ENCODE data around the gene P2RX7.
"Not testable (repeated sequence)": the region's sequence is repeated elsewhere in the genome, so short reads cannot be mapped to it uniquely, and the experiment has no call there.

The P2RX7 gene

DNA sequence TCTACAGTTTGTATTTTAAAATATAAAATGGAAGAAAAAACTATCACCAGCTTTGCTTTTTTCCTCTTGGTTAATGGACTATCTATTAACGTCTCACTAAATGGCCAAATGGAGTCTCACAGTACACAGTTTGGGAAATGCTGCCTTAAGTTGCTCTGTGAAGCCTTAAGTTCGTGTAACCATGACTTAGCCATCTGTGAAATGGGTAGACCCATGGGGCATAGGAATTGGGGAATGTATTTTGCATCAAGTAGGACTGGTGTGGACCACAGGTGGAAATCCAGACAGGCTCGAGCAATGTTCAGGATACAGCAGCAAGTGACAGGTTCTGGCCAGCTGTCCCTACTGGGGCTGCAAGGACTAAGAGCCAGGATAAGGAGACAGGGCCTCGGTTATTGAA is 4.8 kb downstream of the P2RX7 start:
- Histone ChIP-seq H3K27me3 (ENCODE audit: control insufficient read depth, insufficient read depth, low read length) (no peaks in the 10 kb centered on the region), H3K4me3 (ENCODE audit: low read length) (no peak overlapping the region), H3K9me3 (ENCODE audit: control insufficient read depth, insufficient read depth, low read length) (no peaks in the 10 kb centered on the region), H3K4me1 (ENCODE audit: control insufficient read depth, insufficient read depth, low read length) (no peaks in the 10 kb centered on the region), H3K27ac (ENCODE audit: low read length) (no peak overlapping the region), H3K36me3 (ENCODE audit: control insufficient read depth, insufficient read depth, low read length) (no peaks in the 10 kb centered on the region)
- WGBS (ENCODE audit: insufficient coverage, insufficient read length), result no CpG with 5 or more reads among the region's 4 CpGs
- no peak for DNase-seq (ENCODE audit: low read depth, low spot score)

DNA sequence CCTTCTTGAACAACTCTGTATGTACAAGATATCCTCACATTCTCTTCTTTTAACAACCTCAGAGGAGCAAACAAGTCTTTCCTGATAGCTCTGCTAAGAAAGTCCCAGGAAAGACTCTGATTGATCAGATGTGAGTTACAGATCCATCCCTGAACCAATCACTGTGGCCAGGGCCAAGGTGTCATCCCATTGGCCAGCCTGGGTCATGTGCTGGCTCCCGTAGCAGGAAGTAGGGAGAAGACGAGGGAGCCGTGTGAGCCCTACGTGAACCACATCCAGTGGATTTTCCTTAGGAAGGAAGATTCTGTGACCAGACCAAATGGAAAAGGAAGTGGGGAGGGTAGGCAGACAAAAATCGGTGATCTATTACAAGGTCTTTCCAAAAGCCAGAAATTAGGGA is 5.6 kb downstream of the P2RX7 start:
- no peak for DNase-seq (ENCODE audit: low read depth, low spot score)
- Histone ChIP-seq H3K36me3 (ENCODE audit: control insufficient read depth, insufficient read depth, low read length) (no peaks in the 10 kb centered on the region), H3K27ac (ENCODE audit: low read length) (no peak overlapping the region), H3K4me1 (ENCODE audit: control insufficient read depth, insufficient read depth, low read length) (no peaks in the 10 kb centered on the region), H3K9me3 (ENCODE audit: control insufficient read depth, insufficient read depth, low read length) (no peaks in the 10 kb centered on the region), H3K27me3 (ENCODE audit: control insufficient read depth, insufficient read depth, low read length) (no peaks in the 10 kb centered on the region), H3K4me3 (ENCODE audit: low read length) (no peak overlapping the region)
- WGBS (ENCODE audit: insufficient coverage, insufficient read length), result no CpG with 5 or more reads among the region's 5 CpGs

DNA sequence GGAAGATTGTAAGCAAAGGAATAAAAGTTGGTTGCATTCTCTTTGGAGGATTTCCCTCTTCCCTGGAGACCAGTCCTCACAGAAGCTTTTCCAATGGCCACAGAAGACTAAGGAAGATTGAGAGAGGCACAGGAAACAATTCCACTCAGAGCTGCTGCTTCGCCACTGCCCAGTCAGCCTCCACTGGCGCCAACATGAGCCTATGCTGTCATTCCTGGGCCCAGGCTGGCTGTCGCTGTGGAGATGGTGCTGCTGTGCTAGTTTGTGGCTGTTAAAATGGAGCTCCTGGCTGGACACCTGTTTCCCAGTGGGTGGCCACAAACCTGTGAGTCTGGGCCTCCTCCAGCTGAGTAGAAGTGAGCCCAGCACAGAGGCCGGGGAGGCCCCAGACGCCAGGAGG is 6.6 kb downstream of the P2RX7 start:
- H3K4me1 ChIP-seq (ENCODE audit: control insufficient read depth, insufficient read depth, low read length), result no peaks in the 10 kb centered on the region
- no peaks in the 10 kb centered on the region for H3K9me3 ChIP-seq (ENCODE audit: control insufficient read depth, insufficient read depth, low read length)
- no peaks in the 10 kb centered on the region for H3K36me3 ChIP-seq (ENCODE audit: control insufficient read depth, insufficient read depth, low read length)
- no peak overlapping the region for H3K4me3 ChIP-seq (ENCODE audit: low read length)
- no peaks in the 10 kb centered on the region for H3K27me3 ChIP-seq (ENCODE audit: control insufficient read depth, insufficient read depth, low read length)
- no peak overlapping the region for H3K27ac ChIP-seq (ENCODE audit: low read length)
- no CpG with 5 or more reads among the region's 5 CpGs for WGBS (ENCODE audit: insufficient coverage, insufficient read length)
- DNase-seq (ENCODE audit: low read depth, low spot score), result no peak

DNA sequence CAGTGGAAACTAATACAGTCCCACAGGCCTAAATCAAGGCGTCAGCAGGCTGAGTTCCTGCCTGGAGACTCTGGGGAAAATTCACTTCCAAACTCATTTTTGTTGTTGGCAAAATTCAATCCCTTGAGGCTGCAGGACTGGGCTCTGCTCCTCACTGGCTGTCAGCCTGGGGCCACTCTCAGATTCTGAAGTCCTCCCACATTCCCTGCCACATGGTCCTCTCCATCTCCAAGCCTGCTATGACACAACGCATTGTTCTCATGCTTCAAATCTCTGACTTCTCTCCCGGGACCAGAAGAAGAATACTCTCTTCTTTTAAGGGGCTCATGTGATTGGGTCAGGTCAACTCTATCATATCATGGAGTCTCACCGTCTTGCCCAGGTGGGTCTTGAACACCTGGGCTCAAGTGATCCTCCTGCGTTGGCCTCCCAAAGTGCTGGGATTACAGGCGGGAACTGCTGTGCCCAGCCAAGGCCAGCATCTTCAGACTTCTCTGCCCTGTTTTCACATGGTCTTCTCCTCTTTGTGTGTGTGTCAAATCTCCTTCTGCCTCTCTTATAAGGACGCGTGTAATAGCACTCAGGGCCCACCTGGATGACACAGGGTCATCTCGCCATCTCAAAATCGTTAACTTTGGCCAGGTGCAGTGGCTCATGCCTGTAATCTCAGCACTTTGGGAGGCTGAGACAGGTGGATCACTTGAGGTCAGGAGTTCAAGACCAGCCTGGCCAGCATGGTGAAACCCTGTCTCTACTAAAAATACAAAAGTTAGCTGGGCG is 9.7 kb downstream of the P2RX7 start:
- H3K27ac ChIP-seq (ENCODE audit: low read length), result no peak overlapping the region
- DNase-seq (ENCODE audit: low read depth, low spot score), result no peak
- WGBS (ENCODE audit: insufficient coverage, insufficient read length), result no CpG with 5 or more reads among the region's 11 CpGs
- no peaks in the 10 kb centered on the region for H3K27me3 ChIP-seq (ENCODE audit: control insufficient read depth, insufficient read depth, low read length)
- no peaks in the 10 kb centered on the region for H3K4me1 ChIP-seq (ENCODE audit: control insufficient read depth, insufficient read depth, low read length)
- no peak overlapping the region for H3K4me3 ChIP-seq (ENCODE audit: low read length)
- no peaks in the 10 kb centered on the region for H3K9me3 ChIP-seq (ENCODE audit: control insufficient read depth, insufficient read depth, low read length)
- no peaks in the 10 kb centered on the region for H3K36me3 ChIP-seq (ENCODE audit: control insufficient read depth, insufficient read depth, low read length)

DNA sequence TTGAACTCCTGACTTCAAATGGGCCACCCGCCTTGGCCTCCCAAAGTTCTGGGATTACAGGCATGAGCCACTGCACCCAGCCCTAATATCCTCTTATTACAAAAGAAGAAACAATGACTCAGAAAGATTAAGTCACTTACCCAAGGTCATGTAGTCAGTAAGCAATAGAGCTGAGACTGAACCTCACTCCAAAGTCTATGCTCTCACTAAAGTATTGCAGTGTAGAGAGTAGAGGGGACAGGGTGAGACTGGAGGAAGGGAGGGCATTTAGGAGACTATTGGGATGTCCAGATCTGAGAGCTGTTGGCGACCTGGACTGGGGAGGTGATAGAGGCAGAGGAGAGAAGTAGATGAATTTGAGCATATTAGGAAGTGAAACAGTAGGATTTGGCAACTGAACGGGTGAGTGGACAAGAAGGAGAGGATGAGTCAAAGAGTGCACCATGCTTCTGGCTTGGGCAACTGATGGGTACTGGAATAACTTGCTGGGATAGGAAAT is 11.8 kb downstream of the P2RX7 start:
- no peaks in the 10 kb centered on the region for H3K4me1 ChIP-seq (ENCODE audit: control insufficient read depth, insufficient read depth, low read length)
- WGBS (ENCODE audit: insufficient coverage, insufficient read length), result no CpG with 5 or more reads among the region's 3 CpGs
- H3K27ac ChIP-seq (ENCODE audit: low read length), result no peak overlapping the region
- no peak for DNase-seq (ENCODE audit: low read depth, low spot score)
- H3K9me3 ChIP-seq (ENCODE audit: control insufficient read depth, insufficient read depth, low read length), result no peaks in the 10 kb centered on the region
- H3K4me3 ChIP-seq (ENCODE audit: low read length), result no peak overlapping the region
- H3K36me3 ChIP-seq (ENCODE audit: control insufficient read depth, insufficient read depth, low read length), result no peaks in the 10 kb centered on the region
- H3K27me3 ChIP-seq (ENCODE audit: control insufficient read depth, insufficient read depth, low read length), result no peaks in the 10 kb centered on the region

DNA sequence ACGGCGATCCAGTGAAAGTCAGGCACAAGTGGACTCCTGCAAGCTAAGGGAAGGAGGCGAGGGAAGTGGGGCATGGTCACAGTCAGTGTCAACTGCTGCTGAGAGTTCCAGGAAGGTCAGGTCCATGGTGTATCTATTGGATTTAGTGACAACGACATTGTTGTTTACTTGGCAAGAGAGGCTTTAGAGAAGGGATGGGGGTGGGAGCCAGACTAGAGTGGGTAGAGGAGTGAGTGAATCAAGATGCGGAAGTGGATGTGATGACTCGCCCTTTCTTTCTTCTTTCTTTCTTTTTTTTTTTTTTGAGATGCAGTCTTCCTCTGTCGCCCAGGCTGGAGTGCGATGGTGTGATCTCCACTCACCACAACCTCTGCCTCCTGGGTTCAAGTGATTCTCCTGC is 12.5 kb downstream of the P2RX7 start:
- no peak overlapping the region for H3K4me3 ChIP-seq (ENCODE audit: low read length)
- DNase-seq (ENCODE audit: low read depth, low spot score), result no peak
- H3K9me3 ChIP-seq (ENCODE audit: control insufficient read depth, insufficient read depth, low read length), result no peaks in the 10 kb centered on the region
- WGBS (ENCODE audit: insufficient coverage, insufficient read length), result no CpG with 5 or more reads among the region's 8 CpGs
- no peak overlapping the region for H3K27ac ChIP-seq (ENCODE audit: low read length)
- no peaks in the 10 kb centered on the region for H3K27me3 ChIP-seq (ENCODE audit: control insufficient read depth, insufficient read depth, low read length)
- H3K4me1 ChIP-seq (ENCODE audit: control insufficient read depth, insufficient read depth, low read length), result no peaks in the 10 kb centered on the region
- no peaks in the 10 kb centered on the region for H3K36me3 ChIP-seq (ENCODE audit: control insufficient read depth, insufficient read depth, low read length)

DNA sequence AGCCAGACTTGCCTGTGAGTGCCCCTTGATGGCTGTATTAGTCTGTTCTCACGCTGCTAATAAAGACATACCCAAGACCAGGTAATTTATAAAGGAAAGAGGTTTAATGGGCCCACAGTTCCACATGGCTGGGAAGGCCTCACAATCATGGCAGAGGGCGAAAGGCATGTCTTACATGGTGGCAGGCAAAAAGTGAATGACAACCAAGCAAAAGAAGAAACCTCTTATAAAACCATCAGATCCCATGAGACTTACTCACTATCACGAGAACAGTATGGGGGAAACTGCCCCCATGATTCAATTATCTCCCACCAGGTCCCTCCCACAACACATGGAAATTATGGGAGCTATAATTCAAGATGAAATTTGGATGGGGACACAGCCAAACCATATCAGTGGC is 16.6 kb downstream of the P2RX7 start:
- not testable (repeated sequence) for H3K27me3 ChIP-seq (ENCODE audit: control insufficient read depth, insufficient read depth, low read length); H3K9me3 ChIP-seq (ENCODE audit: control insufficient read depth, insufficient read depth, low read length); H3K4me1 ChIP-seq (ENCODE audit: control insufficient read depth, insufficient read depth, low read length); DNase-seq (ENCODE audit: low read depth, low spot score); H3K4me3 ChIP-seq (ENCODE audit: low read length); H3K36me3 ChIP-seq (ENCODE audit: control insufficient read depth, insufficient read depth, low read length); H3K27ac ChIP-seq (ENCODE audit: low read length)
- no CpG with 5 or more reads among the region's 3 CpGs for WGBS (ENCODE audit: insufficient coverage, insufficient read length)

DNA sequence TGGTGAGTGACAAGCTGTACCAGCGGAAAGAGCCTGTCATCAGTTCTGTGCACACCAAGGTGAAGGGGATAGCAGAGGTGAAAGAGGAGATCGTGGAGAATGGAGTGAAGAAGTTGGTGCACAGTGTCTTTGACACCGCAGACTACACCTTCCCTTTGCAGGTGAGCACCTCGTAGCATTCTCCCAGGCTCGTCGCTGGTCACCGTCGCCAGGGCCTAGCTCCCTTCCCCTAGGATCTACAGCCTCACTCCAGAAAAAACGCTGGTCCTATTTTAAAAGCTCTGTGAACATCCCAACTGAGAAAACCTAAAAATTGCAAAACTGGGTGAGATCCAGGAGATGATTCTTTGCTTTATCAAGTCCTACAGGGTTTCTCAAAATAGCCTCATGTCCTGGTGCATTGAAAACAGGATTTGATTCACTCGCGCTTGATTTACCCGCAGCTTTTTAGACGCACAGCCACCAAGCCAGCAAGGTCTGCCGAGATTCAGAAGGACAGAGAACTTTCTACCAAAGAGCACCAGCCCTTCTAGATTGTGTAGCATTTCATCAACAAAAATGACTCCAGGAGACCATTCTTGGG is 22.2 kb downstream of the P2RX7 start:
- Histone ChIP-seq H3K27me3 (ENCODE audit: control insufficient read depth, insufficient read depth, low read length) (no peaks in the 10 kb centered on the region), H3K4me1 (ENCODE audit: control insufficient read depth, insufficient read depth, low read length) (no peaks in the 10 kb centered on the region), H3K36me3 (ENCODE audit: control insufficient read depth, insufficient read depth, low read length) (no peaks in the 10 kb centered on the region), H3K27ac (ENCODE audit: low read length) (no peak overlapping the region), H3K9me3 (ENCODE audit: control insufficient read depth, insufficient read depth, low read length) (no peaks in the 10 kb centered on the region), H3K4me3 (ENCODE audit: low read length) (no peak overlapping the region)
- DNase-seq (ENCODE audit: low read depth, low spot score), result no peak
- no CpG with 5 or more reads among the region's 14 CpGs for WGBS (ENCODE audit: insufficient coverage, insufficient read length)

DNA sequence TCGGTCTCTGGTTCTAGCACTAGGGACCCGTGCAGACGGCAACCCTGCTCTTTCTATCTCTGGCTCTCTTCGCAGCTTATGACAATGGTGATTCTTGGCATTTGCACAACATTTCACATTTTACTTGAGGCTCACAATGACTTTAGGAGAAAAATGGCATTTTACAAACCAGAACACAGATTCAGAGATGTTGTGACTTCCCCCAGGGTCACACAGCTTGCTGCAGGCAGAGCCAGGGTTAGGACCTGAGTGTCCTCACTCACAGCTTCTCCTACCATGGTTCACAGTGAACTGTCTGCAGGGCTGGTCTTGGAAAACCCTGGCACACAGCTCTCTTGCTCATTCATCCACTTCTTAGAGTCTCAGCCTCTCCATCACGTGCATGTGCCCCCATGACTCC is 23.7 kb downstream of the P2RX7 start:
- Histone ChIP-seq H3K4me3 (ENCODE audit: low read length) (no peak overlapping the region), H3K4me1 (ENCODE audit: control insufficient read depth, insufficient read depth, low read length) (no peaks in the 10 kb centered on the region), H3K36me3 (ENCODE audit: control insufficient read depth, insufficient read depth, low read length) (no peaks in the 10 kb centered on the region), H3K27ac (ENCODE audit: low read length) (no peak overlapping the region), H3K9me3 (ENCODE audit: control insufficient read depth, insufficient read depth, low read length) (no peaks in the 10 kb centered on the region), H3K27me3 (ENCODE audit: control insufficient read depth, insufficient read depth, low read length) (no peaks in the 10 kb centered on the region)
- WGBS (ENCODE audit: insufficient coverage, insufficient read length), result no CpG with 5 or more reads among the region's 5 CpGs
- no peak for DNase-seq (ENCODE audit: low read depth, low spot score)

DNA sequence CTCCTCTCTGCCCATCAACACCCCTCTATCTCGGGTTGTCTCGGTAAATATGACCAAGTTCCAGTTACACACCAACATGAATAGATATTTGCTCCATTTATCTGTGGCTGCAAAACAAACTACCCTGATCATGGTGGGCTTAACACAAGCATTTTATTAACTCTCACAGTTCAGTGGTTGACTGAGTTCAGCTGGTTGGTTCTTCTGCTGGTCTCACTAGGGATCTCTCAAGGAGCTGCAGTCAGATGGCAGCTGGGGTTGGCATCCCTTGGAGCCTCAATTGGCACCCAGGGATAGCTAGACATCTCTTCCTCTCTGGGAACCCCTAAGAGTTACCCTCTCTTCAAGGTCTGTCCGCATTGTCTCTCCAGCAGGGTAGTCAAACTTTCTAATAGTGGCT is 25.4 kb downstream of the P2RX7 start:
- no CpG with 5 or more reads among the region's 3 CpGs for WGBS (ENCODE audit: insufficient coverage, insufficient read length)

More for the DNA sequence above, 25.4 kb downstream of the P2RX7 start:
- H3K36me3 ChIP-seq (ENCODE audit: control insufficient read depth, insufficient read depth, low read length), result no peaks in the 10 kb centered on the region
- no peak overlapping the region for H3K27ac ChIP-seq (ENCODE audit: low read length)
- H3K4me1 ChIP-seq (ENCODE audit: control insufficient read depth, insufficient read depth, low read length), result no peaks in the 10 kb centered on the region
- H3K27me3 ChIP-seq (ENCODE audit: control insufficient read depth, insufficient read depth, low read length), result no peaks in the 10 kb centered on the region
- no peak overlapping the region for H3K4me3 ChIP-seq (ENCODE audit: low read length)
- H3K9me3 ChIP-seq (ENCODE audit: control insufficient read depth, insufficient read depth, low read length), result no peaks in the 10 kb centered on the region
- no peak for DNase-seq (ENCODE audit: low read depth, low spot score)
